HEK293 (cell line): ENCODE results near the gene DDX49.
A peak's percentile ranks its signal among the peaks of the same experiment; 100 is the strongest.

Source experiments
- CTCF ChIA-PET: fragments of 350-600 bp; formaldehyde crosslinking; extraction: SDS; loops from one replicate; lab custom pipeline; 2021; ENCODE audit warnings: antibody characterized with exemption; lab: Yijun Ruan, JAX
- POLR2A ChIA-PET: fragments of 300-600 bp; formaldehyde crosslinking; extraction: SDS; loops from one replicate; lab custom pipeline; 2020; ENCODE audit warnings: antibody characterized with exemption, inconsistent platforms; lab: Yijun Ruan, JAX
- H3K27ac ChIP-seq: fragments of 200-500 bp; sonication (Bioruptor generic); 2 replicates; pipeline ENCODE4 v1.5.1; 2014; ENCODE audit warnings: low read depth, low read length, control low read depth, inconsistent platforms; ENCODE audit errors: extremely low read depth
- H3K36me3 ChIP-seq, 2 experiments: fragments of 200-500 bp in 1 of 2; sonication (Bioruptor generic) in 1 of 2; 1 replicate in 1 of 2; 2 replicates in 1 of 2; pipeline ENCODE4 v1.5.1; 2014 to 2017; ENCODE audit warnings: inconsistent platforms in 2 of 2, low read length in 2 of 2; ENCODE audit not compliant: control insufficient read depth in 2 of 2, insufficient read depth in 1 of 2
- H3K4me1 ChIP-seq: fragments of 200-500 bp; sonication (Bioruptor generic); 2 replicates; pipeline ENCODE4 v1.5.1; 2014; ENCODE audit warnings: mild to moderate bottlenecking, low read length, inconsistent platforms; ENCODE audit not compliant: control insufficient read depth, insufficient read depth
- H3K4me3 ChIP-seq: 2 replicates; pipeline ENCODE4 v1.5.1; 2011; ENCODE audit warnings: low read depth, mild to moderate bottlenecking, control low read depth, low read length, moderate library complexity
- H3K9me3 ChIP-seq: fragments of 200-500 bp; sonication (Bioruptor generic); 2 replicates; pipeline ENCODE4 v1.5.1; 2014; ENCODE audit warnings: low read depth, low read length, inconsistent platforms; ENCODE audit not compliant: control insufficient read depth, insufficient read depth
- HIC1 ChIP-seq: fragments of 450-650 bp; formaldehyde crosslinking; IDR thresholded peaks from 2 replicates; pipeline ENCODE4 v1.5.1; 2016; ENCODE audit warnings: missing biosample characterization, missing genetic modification characterization
- HOXD13 ChIP-seq: sonication (generic); formaldehyde crosslinking; IDR thresholded peaks from 2 replicates; pipeline ENCODE4 v1.8.0; 2022; ENCODE audit warnings: missing genetic modification reagents, borderline replicate concordance
- KLF7 ChIP-seq: fragments of 450-650 bp; formaldehyde crosslinking; IDR thresholded peaks from 2 replicates; pipeline ENCODE4 v1.5.1; 2016; ENCODE audit warnings: missing biosample characterization, missing genetic modification characterization, borderline replicate concordance
- OSR2 ChIP-seq: fragments of 450-650 bp; formaldehyde crosslinking; IDR thresholded peaks from 2 replicates; pipeline ENCODE4 v1.5.1; 2016; ENCODE audit warnings: missing biosample characterization, missing genetic modification characterization
- RBAK ChIP-seq: fragments of 450-650 bp; formaldehyde crosslinking; IDR thresholded peaks from 2 replicates; pipeline ENCODE4 v1.5.1; 2016; ENCODE audit warnings: missing biosample characterization, missing genetic modification characterization
- ZBTB10 ChIP-seq: fragments of 450-650 bp; formaldehyde crosslinking; IDR thresholded peaks from 2 replicates; pipeline ENCODE4 v1.5.1; 2016; ENCODE audit warnings: missing biosample characterization, missing genetic modification characterization
- ZEB2 ChIP-seq: fragments of 450-650 bp; formaldehyde crosslinking; IDR thresholded peaks from 2 replicates; pipeline ENCODE4 v1.5.1; 2016; ENCODE audit warnings: missing biosample characterization, missing genetic modification characterization
- ZFHX2 ChIP-seq: fragments of 450-650 bp; formaldehyde crosslinking; conservative IDR thresholded peaks from 2 replicates; pipeline ENCODE4 v1.5.1; 2016; ENCODE audit warnings: missing biosample characterization, missing genetic modification characterization
- ZFP37 ChIP-seq: fragments of 450-650 bp; formaldehyde crosslinking; IDR thresholded peaks from 2 replicates; pipeline ENCODE4 v1.5.1; 2016; ENCODE audit warnings: missing biosample characterization, missing genetic modification characterization
- ZNF10 ChIP-seq: fragments of 450-650 bp; formaldehyde crosslinking; IDR thresholded peaks from 2 replicates; pipeline ENCODE4 v1.5.1; 2017; ENCODE audit warnings: missing biosample characterization, missing genetic modification characterization
- ZNF121 ChIP-seq: fragments of 450-650 bp; formaldehyde crosslinking; IDR thresholded peaks from 2 replicates; pipeline ENCODE4 v1.5.1; 2016; ENCODE audit warnings: missing biosample characterization, missing genetic modification characterization
- ZNF18 ChIP-seq: fragments of 450-650 bp; formaldehyde crosslinking; IDR thresholded peaks from 2 replicates; pipeline ENCODE4 v1.5.1; 2016; ENCODE audit warnings: missing biosample characterization, missing genetic modification characterization
- ZNF202 ChIP-seq: fragments of 450-650 bp; formaldehyde crosslinking; IDR thresholded peaks from 2 replicates; pipeline ENCODE4 v1.5.1; 2016; ENCODE audit warnings: missing biosample characterization, missing genetic modification characterization, borderline replicate concordance
- ZNF239 ChIP-seq: fragments of 450-650 bp; formaldehyde crosslinking; IDR thresholded peaks from 2 replicates; pipeline ENCODE4 v1.5.1; 2016; ENCODE audit warnings: missing biosample characterization, missing genetic modification characterization
- ZNF280D ChIP-seq: fragments of 450-650 bp; formaldehyde crosslinking; IDR thresholded peaks from 2 replicates; pipeline ENCODE4 v1.5.1; 2016; ENCODE audit warnings: missing biosample characterization, missing genetic modification characterization
- ZNF341 ChIP-seq: fragments of 450-650 bp; formaldehyde crosslinking; IDR thresholded peaks from 2 replicates; pipeline ENCODE4; 2016; ENCODE audit warnings: low read depth, missing biosample characterization, missing genetic modification characterization
- ZNF416 ChIP-seq: fragments of 450-650 bp; formaldehyde crosslinking; IDR thresholded peaks from 2 replicates; pipeline ENCODE4 v1.5.1; 2016; ENCODE audit warnings: missing biosample characterization, missing genetic modification characterization
- ZNF449 ChIP-seq: fragments of 450-650 bp; formaldehyde crosslinking; IDR thresholded peaks from 2 replicates; pipeline ENCODE4 v1.5.1; 2017; ENCODE audit warnings: missing biosample characterization, mild to moderate bottlenecking, missing genetic modification characterization, moderate library complexity
- ZNF560 ChIP-seq: fragments of 450-650 bp; formaldehyde crosslinking; IDR thresholded peaks from 2 replicates; pipeline ENCODE4 v1.5.1; 2017; ENCODE audit warnings: missing biosample characterization, missing genetic modification characterization, borderline replicate concordance
- ZNF580 ChIP-seq: fragments of 450-650 bp; formaldehyde crosslinking; IDR thresholded peaks from 2 replicates; pipeline ENCODE4 v1.5.1; 2016; ENCODE audit warnings: missing biosample characterization, missing genetic modification characterization
- ZNF623 ChIP-seq: fragments of 450-650 bp; formaldehyde crosslinking; IDR thresholded peaks from 2 replicates; pipeline ENCODE4 v1.5.1; 2016; ENCODE audit warnings: missing biosample characterization, missing genetic modification characterization
- ZNF645 ChIP-seq: fragments of 450-650 bp; formaldehyde crosslinking; IDR thresholded peaks from 2 replicates; pipeline ENCODE4; 2016; ENCODE audit warnings: missing biosample characterization, missing genetic modification characterization
- ZNF654 ChIP-seq: fragments of 450-650 bp; formaldehyde crosslinking; IDR thresholded peaks from 2 replicates; pipeline ENCODE4 v1.5.1; 2016; ENCODE audit warnings: low read depth, missing biosample characterization, missing genetic modification characterization

The DDX49 gene

GRCh38 chr19:18897094-18898029, 22.2 kb upstream of the DDX49 start:
- Histone ChIP-seq H3K4me3 (no peak overlapping the region), H3K27ac (no peak overlapping the region), H3K36me3 (peaks cover 0 to 30% of the 10 kb centered on the region in 2 experiments; a peak in 2 of 3 replicates), H3K9me3 (no peaks in the 10 kb centered on the region)
- POLR2A ChIA-PET, result interaction anchor here (0.6 to 1.3 kb wide), 2 partner anchors 22 to 216 kb away, joined by 3 to 8 read pairs; partner anchors contain the start of genes COPE and DDX49
- CTCF ChIA-PET, result interaction anchor here (0.7 kb wide), 2 partner anchors 31 to 125 kb away, joined by 3 to 4 read pairs; no protein-coding TSS in a partner anchor
- TF ChIP-seq ZNF560 (tag by site-specific recombination), result no peak
- peak; percentile 72 for TF ChIP-seq ZNF341 (tag by site-specific recombination)
- TF ChIP-seq ZBTB10 (tag by site-specific recombination), result no peak
- TF ChIP-seq HIC1 (tag by site-specific recombination), result peak; percentile 35; the same call in 1 of the 2 replicates
- TF ChIP-seq ZNF580 (tag by site-specific recombination), result no peak
- no peak for TF ChIP-seq ZNF18 (tag by site-specific recombination)
- no peak for TF ChIP-seq KLF7 (tag by site-specific recombination)
- 0 out of 2 replicates have a peak, but pooled peaks have one; percentile 67 for TF ChIP-seq ZNF121 (tag by site-specific recombination)
- TF ChIP-seq ZNF449 (tag by site-specific recombination), result no peak
- no peak for TF ChIP-seq ZNF10 (tag by site-specific recombination)
- no peak for TF ChIP-seq ZNF280D (tag by site-specific recombination)
- TF ChIP-seq ZNF623, result peak; percentile 99
- no peak for TF ChIP-seq ZNF202 (tag by site-specific recombination)
- TF ChIP-seq RBAK (tag by site-specific recombination), result no peak
- TF ChIP-seq ZNF239 (tag by site-specific recombination), result no peak
- TF ChIP-seq ZNF645 (tag by site-specific recombination), result no peak
- no peak for TF ChIP-seq OSR2 (tag by site-specific recombination)
- no peak for TF ChIP-seq HOXD13 (CRISPR knock-in tag)
- no peak for TF ChIP-seq ZNF416
- TF ChIP-seq ZEB2 (tag by site-specific recombination), result peak; percentile 67
- no peak for TF ChIP-seq ZNF654 (tag by site-specific recombination)
- TF ChIP-seq ZFP37 (tag by site-specific recombination), result no peak
- TF ChIP-seq ZFHX2 (tag by site-specific recombination), result no peak
- TF ChIP-seq, all 188 proteins: peak for 5
- H3K4me1 ChIP-seq, result no peaks in the 10 kb centered on the region; the same call in 1 of the 2 replicates
